Measurements from ENCODE around the gene ATOSB. TPM values are rescaled to one million over a fixed set of nuclear protein-coding genes. Genes with fewer than 3 reads are reported as not detected.

ATOSB gene
- total RNA-seq, 4 donors from 2014 or later: 0.51 to 14.8 (median 4.1) TPM

DNA sequence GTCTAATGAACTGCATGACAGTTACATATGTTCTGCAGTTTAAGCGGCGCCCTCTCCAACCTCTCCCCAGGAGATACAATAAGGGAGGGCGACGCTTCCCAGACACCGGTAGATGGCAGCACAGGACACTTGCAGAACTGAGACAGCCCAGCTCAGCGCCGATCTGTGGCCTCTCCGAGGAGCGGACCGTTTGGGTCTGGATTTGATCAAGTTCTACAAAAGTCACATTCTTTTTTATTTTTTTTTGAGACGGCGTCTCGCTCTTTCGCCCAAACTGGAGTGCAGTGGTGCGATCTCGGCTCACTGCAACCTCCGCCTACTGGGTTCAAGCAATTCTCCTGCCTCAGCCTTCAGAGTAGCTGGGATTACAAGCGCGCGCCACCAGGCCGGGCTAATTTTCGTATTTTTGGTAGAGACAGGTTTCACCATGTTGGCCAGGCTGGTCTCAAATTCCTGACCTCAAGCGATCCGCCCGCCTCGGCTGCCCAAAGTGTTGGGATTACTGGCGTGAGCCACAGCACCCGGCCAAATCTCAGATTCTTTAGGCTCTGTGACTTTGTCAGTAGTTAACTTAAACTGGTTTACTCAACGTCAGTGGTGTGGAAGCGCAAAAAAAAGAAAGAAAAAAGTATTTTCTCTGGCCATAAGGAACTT, 1.4 kb upstream of the ATOSB start:
- H3K9me3 ChIP-seq: no peaks in the 10 kb centered on the region

DNA sequence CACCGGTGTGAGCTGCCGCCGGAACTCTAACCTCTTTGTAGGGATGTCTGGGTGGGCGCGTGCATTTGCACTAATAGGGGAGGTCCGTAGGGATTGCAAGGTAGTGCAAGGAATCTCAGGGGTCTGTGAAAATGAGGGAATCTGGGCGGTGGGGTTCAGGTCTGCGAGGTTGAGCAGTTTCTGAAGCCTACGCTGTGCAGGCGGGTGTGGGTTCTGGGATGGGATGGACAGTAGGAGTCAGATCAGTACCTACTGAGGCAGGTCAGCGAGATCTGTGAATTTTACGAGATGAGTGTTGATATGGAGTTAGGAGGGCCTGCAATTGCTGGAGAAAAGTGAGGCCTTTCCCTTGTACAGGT, 856 bp upstream of the ATOSB start:
- peak overlapping the region; percentile 88 to 89 for H3K27ac ChIP-seq
- peak overlapping the region; percentile 45 to 55 for H3K4me3 ChIP-seq
- no peaks in the 10 kb centered on the region for H3K36me3 ChIP-seq
- intact Hi-C loops (cut with DNase I; ENCODE audit: low total_unique reads): loop anchor here (5.0 to 10.0 kb wide), 3 partner anchors 141 to 698 kb away; partner anchors contain the start of genes HINT2 and SPAG8
- H3K9me3 ChIP-seq: no peaks in the 10 kb centered on the region
- no peaks in the 10 kb centered on the region for H3K27me3 ChIP-seq
- TF ChIP-seq, protein P1, sequence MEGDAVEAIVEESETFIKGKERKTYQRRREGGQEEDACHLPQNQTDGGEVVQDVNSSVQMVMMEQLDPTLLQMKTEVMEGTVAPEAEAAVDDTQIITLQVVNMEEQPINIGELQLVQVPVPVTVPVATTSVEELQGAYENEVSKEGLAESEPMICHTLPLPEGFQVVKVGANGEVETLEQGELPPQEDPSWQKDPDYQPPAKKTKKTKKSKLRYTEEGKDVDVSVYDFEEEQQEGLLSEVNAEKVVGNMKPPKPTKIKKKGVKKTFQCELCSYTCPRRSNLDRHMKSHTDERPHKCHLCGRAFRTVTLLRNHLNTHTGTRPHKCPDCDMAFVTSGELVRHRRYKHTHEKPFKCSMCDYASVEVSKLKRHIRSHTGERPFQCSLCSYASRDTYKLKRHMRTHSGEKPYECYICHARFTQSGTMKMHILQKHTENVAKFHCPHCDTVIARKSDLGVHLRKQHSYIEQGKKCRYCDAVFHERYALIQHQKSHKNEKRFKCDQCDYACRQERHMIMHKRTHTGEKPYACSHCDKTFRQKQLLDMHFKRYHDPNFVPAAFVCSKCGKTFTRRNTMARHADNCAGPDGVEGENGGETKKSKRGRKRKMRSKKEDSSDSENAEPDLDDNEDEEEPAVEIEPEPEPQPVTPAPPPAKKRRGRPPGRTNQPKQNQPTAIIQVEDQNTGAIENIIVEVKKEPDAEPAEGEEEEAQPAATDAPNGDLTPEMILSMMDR (IDR thresholded peaks at IDR 0.05): no peak
- no peak for TF ChIP-seq POLR2A (IDR thresholded peaks at IDR 0.05)
- no peaks in the 10 kb centered on the region for H3K4me1 ChIP-seq
- DNase-seq: no peak

More for the DNA sequence above, 1.4 kb upstream of the ATOSB start:
- TF ChIP-seq, protein P1 (IDR thresholded peaks at IDR 0.05): peak; percentile 94 to 97 (median 96)
- peak in 1 of 2 donors; percentile 8 for TF ChIP-seq POLR2A (IDR thresholded peaks at IDR 0.05)
- intact Hi-C loops (cut with DNase I; ENCODE audit: low total_unique reads): loop anchor here (5.0 to 10.0 kb wide), 3 partner anchors 140 to 698 kb away; partner anchors contain the start of genes HINT2 and SPAG8
- Histone ChIP-seq H3K27me3 (no peaks in the 10 kb centered on the region), H3K36me3 (no peaks in the 10 kb centered on the region), H3K4me1 (no peaks in the 10 kb centered on the region), H3K4me3 (peak overlapping the region; percentile 45 to 55), H3K27ac (peak overlapping the region; percentile 88 to 89)
- peak; percentile 88 to 94 for DNase-seq

DNA sequence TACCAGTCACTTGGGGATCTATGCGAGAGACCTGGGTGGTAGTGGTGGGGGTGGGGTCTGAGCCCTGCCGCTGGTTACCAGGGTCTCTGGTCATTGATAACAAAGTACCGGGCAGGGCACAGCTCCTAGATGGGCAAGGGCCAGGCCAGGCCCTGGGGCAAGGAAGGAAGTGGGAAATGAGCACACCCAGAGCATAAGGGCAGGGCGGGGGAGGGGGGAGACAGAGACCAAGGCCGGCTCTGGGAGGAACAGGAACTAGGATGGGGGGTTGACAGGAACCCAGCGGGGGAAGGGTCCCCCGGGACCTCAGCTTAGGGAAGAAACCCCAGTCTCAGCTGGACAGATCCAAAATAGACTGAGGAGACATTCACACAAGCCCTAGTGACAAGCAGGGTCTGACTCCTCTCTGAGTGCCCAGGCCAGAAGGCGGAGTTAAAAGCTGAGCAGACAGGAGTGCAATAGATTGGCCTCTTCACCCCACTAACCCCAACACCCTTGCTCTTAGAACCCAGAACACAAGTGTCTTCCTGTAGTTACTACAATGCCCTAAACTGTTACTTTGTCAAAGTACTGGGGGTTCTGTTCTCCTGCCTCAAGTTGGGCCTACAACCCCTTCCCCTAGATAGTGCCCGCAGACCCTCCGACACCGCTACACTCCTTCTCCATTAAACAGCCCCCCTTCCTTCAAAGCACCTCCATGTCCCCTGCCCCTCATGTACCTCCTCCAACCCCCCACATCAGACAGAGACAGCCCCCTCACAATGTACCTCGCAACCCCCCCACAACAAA, 628 bp downstream of the ATOSB start:
- intact Hi-C loops (cut with DNase I; ENCODE audit: low total_unique reads): loop anchor here (5.0 to 10.0 kb wide), 3 partner anchors 142 to 700 kb away; partner anchors contain the start of genes HINT2 and SPAG8
- Histone ChIP-seq H3K9me3 (no peaks in the 10 kb centered on the region), H3K27ac (peak overlapping the region; percentile 88 to 89), H3K4me1 (peaks cover 0 to 10% of the 10 kb centered on the region in 2 donors), H3K4me3 (peak overlapping the region; percentile 45 to 55), H3K27me3 (no peaks in the 10 kb centered on the region), H3K36me3 (no peaks in the 10 kb centered on the region)
- DNase-seq: peak; percentile 41 to 61
- no peak for TF ChIP-seq POLR2A (IDR thresholded peaks at IDR 0.05)
- TF ChIP-seq, protein P1 (IDR thresholded peaks at IDR 0.05): no peak

DNA sequence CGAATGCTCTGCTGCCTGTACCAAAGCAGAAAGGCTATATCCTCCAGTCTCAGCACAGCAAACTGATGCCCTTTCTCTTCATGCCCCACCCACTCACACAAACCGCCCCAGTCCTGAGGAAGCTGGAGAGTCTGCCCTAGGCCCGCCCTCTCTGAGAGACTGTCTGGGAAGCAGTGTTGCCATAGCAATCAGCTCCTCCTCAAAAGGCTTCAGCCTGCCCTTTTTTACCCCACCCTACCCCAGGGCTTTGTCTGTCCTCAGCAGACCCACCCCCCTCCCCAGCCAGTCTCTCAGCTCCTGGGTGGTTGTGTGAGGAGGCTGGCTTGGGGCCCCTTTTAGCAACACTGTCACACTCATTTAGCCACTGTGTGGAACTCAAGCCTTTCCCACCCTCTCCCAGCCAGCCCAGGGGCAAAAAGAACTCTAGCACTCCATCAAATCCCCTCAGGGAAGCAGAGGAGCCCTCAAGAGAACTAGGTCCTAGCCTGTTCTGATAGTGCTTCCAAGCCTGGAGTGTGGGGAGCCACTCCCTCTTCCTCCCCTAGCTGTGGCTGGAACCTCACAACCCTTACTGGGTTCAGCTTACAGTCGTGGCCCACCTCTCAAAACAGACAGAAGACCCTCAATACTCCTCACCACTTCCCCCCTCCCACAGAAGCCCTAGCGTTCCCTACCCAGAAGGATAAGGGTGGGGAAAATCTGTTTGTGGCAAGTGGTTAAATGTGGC, 1.4 kb downstream of the ATOSB start:
- no peak for TF ChIP-seq POLR2A (IDR thresholded peaks at IDR 0.05)
- TF ChIP-seq, protein P1 (IDR thresholded peaks at IDR 0.05): no peak
- Histone ChIP-seq H3K4me1 (peaks cover 0 to 10% of the 10 kb centered on the region in 2 donors), H3K27me3 (no peaks in the 10 kb centered on the region), H3K36me3 (no peaks in the 10 kb centered on the region), H3K27ac (peak overlapping the region; percentile 88 to 89), H3K9me3 (no peaks in the 10 kb centered on the region), H3K4me3 (peak overlapping the region; percentile 45 to 55)
- intact Hi-C loops (cut with DNase I; ENCODE audit: low total_unique reads): loop anchor here (10.0 kb wide), 1 partner anchor 701 kb away; the partner anchor contains the start of genes HINT2 and SPAG8
- peak; percentile 69 to 80 for DNase-seq
